HG02870 (cell line): ENCODE measurements around the gene PRPH.
A peak's percentile ranks its signal among the peaks of the same experiment; 100 is the strongest.
"Not testable (repeated sequence)": the region's sequence is repeated elsewhere in the genome, so short reads cannot be mapped to it uniquely, and the experiment has no call there.

ENCODE experiments used
- ATAC-seq: cut with Tn5 transposase; IDR thresholded peaks from one replicate; pipeline ENCODE4 v1.9.1; 2021; ENCODE audit warnings: mild to moderate bottlenecking, moderate library complexity; ENCODE audit not compliant: unreplicated experiment

Gene PRPH

DNA sequence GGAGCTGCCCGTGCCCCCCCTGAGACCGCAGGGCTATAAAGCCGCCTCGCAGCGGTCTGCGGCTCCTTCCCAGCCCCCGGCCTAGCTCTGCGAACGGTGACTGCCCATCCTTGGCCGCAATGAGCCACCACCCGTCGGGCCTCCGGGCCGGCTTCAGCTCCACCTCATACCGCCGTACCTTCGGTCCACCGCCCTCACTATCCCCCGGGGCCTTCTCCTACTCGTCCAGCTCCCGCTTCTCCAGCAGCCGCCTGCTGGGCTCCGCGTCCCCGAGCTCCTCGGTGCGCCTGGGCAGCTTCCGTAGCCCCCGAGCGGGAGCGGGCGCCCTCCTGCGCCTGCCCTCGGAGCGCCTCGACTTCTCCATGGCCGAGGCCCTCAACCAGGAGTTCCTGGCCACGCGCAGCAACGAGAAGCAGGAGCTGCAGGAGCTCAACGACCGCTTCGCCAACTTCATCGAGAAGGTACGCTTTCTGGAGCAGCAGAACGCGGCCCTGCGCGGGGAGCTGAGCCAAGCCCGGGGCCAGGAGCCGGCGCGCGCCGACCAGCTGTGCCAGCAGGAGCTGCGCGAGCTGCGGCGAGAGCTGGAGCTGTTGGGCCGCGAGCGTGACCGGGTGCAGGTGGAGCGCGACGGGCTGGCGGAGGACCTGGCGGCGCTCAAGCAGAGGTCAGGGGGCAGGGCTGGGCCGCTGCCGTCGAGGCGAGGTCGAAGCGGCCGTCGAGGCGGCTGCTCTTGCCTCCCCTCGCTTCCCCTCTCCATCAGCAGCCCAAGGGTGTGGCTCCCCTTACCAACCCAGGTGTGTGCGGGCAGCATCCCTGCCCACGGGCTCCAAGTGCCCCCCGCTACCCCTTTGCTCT, at the start of gene PRPH:
Gene PRPH, plus strand, starts transcription at position 66 of the 855 bp plus-strand sequence. Its CDS starts 54 bp downstream, at position 120.
- no peak for ATAC-seq

DNA sequence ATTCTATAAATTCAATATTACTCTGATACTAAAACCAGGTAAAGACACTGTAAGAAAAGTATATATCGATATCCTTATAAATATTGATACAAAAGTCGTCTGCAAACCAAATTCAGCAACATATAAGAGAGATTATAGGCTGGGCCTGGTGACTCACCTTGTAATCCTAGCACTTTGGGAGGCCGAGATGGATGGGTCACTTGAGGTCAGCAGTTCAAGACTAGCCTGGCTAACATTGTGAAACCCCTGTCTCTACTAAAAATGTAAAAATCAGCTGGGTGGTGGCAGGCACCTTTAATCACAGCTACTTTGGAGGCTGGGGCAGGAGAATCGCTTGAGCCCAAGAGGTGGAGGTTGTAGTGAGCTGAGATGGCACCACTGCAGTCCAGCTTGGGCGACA, 43.6 kb upstream of the PRPH start:
- no peak for ATAC-seq

DNA sequence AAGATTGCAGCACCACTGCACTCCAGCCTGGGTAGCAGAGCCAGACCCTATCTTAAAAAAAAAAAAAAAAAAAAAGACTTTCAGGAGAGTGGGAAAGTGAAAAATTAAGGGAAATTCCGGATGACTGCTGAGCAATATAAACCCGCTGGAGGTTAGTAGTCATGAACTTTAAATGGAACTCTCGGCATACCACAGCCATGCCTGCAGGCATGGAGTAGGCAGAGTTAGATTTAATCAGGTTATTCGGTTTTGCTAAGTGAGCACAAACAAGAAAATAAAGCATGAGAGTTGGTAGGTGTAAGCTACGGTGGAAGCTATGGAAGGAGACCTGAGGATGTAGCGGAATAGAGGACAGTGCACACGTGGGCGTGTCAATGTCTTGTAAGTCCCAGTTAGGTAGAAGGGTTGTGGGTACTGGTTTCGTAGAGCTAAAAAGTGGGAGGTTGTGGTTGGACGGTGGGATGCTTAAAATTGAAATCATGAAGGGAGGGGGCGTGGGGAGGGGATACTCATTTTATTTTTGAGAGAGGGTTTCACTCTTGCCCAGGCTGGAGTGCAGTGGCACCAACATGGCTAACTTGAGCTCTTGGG, 41.8 kb upstream of the PRPH start:
- ATAC-seq: no peak

DNA sequence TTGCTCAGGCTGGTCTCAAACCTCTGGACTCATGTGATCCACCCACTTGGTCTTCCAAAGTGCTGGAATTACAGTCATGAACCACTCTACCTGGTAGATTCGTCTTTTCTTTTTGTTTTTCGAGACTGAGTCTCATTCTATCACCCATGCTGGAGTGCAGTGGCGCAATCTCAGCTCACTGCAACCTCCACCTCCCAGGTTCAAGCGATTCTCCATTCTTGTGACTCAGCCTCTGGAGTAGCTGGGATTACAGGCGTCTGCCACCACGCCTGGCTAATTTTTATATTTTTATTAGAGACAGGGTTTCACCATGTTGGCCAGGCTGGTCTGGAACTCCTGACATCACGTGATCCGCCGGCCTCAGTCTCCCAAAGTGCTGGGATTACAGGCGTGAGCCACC, 39.5 kb upstream of the PRPH start:
- ATAC-seq: not testable (repeated sequence)

DNA sequence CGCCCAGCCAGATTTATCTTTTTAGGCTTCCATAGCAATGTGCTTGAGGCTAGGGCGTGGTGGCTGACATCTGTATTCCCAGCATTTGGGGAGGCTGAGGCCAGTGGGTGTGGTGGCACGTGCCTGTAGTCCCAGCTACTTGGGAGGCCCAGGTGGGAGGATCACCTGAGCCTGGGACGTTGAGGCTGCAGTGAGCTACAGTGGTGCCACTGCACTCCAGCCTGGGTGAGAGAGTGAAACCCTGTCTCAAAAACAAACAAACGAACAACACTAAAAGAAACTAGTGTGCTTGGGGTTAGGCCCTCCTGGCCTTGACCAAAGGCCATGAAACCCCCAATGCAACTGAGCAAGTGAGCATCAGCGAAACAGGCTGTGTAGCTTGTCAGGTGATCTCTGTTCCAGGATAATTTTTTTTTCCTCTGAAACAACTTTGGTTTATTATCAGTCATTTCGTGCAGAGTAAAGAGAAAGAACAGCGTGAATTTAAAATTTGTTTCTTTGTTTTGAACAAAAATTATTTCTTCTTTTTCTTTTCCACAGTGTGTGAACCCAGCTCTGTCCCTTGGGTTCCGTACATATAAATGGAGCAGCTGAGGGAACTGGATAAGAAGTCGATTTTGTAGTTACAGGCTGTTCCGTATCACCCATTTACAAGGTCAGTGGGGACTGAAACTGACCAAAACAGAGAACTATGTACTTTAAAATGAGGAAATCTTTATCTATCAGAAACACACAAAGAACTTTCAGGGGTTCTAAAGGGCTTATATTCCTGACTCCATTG, 38.9 kb upstream of the PRPH start:
- ATAC-seq: no peak

DNA sequence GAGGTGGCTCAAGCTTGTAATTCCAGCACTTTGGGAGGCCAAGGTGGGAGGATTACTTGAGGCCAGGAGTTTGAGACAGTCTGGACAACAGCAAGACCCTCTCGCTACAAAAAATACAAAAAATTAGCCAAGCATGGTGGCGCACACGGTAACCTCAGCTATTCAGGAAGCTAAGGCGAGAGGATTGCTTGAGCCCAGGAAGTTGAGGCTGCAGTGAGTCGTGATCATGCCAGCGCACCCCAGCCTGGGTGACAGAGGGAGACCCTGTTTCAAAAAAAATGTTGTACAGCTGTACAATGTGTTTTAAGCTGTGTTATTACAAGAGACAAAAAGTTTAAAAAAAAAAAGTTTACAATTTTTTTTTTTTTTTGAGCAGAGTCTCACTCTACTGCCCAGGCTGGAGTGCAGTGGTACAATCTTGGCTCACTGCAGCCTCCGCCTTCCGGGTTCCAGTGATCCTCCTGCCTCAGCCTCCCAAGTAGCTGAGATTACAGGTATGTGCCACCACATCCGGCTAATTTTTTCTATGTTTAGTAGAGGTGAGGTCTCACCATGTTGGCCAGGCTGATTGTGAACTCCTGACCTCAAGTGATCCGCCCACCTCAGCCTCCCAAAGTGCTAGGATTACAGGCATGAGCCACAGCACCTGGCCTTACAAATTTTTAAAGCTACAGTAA, 37.3 kb upstream of the PRPH start:
- not testable (repeated sequence) for ATAC-seq

DNA sequence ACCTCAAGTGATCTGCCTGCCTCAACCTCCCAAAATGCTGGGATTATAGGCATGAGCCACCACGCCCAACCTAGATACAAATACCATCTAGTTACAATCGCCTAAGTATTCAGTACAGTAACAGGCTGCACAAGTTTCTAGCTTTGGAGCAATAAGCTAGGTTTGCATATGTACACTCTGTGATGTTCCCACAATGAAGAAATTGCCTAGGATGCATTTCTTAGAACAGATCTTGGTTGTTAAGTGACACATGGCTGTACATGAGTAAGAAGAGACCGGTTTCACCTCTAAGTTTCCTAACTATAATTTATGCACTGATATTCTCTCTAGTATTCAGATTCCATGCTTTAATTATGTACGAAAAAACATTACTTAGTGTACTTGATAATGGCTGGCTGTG, 35.5 kb upstream of the PRPH start:
- ATAC-seq: no peak

DNA sequence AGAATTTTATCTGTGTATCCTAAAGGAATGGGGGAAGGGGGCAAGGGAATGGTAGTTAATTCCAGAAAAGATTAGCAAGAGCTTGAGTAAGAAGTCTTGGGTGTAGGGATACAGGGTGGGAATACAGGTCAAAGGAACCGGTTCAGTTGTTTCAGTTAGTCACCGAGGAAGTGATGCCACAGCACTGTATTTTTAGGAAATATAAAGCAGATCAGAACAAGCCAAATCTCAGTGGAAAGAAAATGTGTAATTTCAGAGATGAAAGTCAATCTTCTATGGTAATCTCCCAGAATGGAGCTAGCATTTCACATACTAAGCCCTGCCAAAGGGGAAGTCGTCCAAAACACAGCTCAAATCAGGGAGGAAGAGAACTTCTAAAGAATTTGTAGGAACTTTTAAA, 34.8 kb upstream of the PRPH start:
- ATAC-seq: no peak

DNA sequence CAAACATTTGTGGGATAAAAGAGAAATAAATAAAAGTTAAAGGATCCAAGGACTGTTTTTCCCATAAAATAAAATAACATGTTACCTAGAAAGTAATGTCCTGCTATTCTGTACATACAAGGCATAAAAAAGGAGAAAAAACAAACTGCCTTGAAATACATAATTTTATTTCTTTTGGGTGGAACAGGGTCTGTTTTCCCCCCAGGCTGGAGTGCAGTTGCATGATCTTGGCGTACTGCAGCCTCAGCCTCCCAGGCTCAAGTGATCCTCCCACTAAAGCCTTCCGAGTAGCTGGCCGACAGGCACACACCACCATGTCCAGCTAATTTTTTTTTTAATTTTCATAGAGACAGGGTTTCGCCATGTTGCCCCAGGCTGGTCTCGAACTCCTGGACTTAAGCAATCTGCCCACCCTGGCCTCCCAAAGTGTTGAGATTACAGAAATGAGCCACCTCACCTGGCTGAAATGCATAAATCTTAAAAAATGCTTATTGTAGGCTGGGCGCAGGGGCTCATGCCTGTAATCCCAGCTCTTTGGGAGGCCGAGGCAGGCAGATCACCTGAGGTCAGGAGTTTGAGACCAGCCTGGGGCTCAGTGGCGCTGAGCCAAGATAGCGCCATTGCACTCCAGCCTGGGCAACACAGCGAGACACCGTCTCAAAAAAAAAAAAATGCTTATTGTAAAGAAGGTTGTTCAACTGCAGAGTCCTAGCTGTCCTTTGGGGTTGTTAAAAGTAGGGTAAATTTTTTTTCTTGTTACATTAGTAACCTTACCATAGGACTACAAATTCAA, 34.2 kb upstream of the PRPH start:
- ATAC-seq: no peak

DNA sequence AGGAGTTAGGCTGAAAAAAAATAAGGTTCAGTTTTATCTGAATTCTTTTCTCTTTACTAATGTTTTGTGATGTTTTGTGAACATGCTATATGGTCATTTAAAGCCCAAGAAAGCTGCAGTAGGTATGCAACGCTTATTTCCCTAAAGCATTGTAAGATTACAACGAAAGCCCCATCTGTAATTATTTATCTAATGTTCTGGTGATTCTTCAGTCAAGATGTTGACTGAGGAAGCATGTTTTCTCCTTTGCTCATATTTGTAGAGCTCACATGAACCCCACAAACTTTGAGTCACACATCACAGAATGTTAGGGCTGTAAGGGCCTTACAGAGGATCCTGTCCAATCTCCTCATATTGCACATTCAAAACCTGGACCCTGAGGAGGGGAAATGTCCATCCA, 33.2 kb upstream of the PRPH start:
- no peak for ATAC-seq

DNA sequence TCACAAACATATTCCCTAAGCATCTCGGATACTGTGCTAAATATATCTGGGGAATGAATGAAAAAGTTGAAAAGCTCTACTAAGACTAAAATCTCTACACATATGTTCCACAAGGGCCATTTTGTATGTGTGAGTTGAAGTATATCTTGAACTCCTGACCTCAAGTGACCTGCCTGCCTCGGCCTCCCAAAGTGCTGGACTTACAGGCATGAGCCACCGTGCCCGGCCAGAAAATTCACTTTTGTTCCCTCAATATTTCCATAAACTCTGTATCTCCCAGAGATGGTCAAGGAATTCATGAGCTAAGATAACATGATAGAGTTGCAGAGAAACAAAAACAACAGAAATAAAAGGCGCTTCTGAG, 31.6 kb upstream of the PRPH start:
- no peak for ATAC-seq

DNA sequence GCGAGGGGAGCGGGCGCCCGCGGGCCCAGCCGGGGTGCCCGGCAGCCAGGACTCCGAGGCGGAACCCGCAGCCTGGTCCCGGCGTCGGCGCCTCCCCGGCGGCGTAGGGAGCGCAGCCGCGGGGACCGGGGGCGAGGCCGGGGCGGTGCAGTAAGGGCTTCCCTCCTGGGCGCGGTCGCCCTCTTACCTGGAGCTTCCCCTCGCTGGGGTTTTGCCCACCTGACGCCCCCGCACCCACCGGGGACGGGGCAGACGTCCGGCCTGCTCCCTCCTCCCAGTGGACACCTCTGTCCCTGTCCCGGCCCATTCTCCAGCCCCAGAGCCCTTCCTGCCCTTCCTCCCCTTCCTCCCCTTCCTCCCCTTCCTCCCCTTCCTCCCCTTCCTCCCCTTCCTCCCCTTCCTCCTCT, 30.5 kb upstream of the PRPH start:
- peak; percentile 16 for ATAC-seq

DNA sequence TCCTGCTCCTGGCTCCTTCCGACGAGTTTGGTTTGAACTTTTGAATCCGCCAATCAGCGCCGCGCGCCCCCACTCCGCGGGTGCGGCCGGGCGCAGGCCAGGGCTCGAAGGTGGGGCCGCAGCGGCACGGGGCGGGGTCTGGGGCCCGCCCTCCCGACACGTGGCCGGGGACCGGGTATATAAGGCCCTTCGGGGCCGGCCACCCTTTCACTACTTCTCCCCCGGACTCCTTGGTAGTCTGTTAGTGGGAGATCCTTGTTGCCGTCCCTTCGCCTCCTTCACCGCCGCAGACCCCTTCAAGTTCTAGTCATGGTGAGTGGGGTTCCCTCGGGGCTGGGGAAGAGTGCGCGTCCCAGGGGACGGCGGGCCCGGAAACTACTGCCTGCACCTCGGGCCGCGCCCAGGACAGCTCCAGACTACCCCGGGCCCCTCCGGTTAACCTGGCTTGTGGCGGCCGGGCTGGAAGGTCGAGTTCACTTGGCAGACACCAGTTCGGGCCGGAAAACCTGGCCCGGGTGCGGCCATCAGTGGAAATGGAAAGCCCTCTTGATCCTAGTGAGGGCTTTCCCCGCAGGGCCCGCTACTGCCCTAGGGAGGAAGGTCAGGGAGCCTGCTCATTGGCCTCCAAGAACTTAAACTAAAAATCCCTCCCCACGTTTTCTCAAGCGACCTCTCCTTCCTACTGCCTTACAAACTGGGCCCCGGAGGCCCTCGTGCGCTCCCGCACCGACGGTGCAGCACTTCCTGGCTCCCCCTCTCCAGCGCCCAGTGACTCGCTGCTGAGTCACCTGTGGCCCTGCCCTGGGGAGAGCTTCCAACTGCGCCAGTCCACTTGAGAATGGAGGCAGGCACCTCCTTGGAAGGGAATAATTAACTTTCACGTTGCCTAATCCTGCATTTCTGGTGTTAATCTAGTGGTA, 29.8 kb upstream of the PRPH start, which contains the start of gene TUBA1C:
Gene TUBA1C, plus strand, starts transcription at position 210 of the 920 bp plus-strand sequence. Its CDS starts 100 bp downstream, at position 310.
- peak; percentile 74 for ATAC-seq

DNA sequence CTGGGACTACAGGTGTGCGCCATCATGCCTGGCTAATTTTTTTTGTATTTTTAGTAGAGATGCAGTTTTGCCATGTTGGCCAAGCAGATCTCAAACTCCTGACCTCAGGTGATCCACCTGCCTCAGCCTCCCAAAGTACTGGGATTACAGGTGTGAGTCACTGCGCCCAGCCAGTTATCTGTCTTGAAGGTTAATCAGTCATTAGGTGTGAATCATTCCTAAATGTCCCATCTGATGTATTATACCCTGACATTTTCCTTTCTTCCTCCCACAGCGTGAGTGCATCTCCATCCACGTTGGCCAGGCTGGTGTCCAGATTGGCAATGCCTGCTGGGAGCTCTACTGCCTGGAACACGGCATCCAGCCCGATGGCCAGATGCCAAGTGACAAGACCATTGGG, 25.8 kb upstream of the PRPH start:
- not testable (repeated sequence) for ATAC-seq

DNA sequence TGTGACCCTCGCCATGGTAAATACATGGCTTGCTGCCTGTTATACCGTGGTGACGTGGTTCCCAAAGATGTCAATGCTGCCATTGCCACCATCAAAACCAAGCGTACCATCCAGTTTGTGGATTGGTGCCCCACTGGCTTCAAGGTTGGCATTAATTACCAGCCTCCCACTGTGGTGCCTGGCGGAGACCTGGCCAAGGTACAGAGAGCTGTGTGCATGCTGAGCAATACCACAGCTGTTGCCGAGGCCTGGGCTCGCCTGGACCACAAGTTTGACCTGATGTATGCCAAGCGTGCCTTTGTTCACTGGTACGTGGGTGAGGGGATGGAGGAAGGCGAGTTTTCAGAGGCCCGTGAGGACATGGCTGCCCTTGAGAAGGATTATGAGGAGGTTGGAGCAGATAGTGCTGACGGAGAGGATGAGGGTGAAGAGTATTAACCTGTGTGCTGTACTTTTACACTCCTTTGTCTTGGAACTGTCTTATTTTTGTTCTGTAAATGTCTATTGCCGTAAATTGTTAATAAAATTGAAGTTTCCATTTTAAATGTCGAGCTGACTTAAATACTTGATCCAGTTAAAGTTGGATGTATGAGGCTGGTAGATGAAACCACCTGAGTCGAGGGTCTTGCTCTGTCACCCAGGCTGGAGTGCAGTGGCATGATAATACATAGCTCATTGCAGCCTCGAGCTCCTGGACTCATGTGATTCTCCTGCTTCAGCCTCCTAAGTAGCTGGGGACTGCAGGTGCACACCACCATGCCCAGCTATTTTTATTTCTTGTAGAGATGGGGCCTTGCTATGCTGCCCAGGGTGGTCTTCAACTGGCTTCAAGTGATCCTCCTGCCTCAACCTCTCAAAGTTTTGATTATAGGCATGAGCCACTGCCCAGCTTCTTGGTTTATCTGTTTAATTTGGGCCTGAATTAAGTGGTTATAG, 21.9 kb upstream of the PRPH start:
- ATAC-seq: no peak

DNA sequence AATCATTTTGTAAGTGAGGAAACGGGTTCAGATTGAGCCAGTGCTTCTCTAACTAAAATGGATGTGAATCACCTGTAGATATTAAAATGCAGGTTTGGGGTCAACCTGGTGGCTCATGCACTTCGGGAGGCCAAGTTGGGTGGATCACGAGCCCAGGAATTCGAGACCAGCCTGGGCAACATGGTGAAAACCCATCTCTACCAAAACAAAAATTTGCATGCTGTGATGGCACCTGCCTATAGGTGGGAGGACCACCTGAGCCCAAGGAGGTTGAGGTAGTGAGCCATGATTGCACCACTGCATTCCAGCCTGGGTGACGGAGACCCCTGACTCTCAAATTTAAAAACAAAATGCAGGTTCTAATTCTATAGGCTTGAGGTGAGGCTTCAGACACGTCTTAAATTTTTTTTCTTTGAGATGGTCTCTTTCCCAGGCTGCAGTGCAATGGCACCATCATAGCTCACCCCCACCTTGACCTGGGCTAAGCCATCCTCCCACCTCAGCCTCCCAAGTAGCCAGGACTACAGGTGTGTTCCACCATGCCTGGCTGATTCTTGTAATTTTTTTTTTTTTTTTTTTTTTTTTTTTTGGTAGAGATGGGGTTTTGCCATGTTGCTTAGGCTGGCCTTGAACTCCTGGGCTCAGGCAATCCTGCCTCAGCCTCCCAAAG, 21.1 kb upstream of the PRPH start:
- no peak for ATAC-seq

DNA sequence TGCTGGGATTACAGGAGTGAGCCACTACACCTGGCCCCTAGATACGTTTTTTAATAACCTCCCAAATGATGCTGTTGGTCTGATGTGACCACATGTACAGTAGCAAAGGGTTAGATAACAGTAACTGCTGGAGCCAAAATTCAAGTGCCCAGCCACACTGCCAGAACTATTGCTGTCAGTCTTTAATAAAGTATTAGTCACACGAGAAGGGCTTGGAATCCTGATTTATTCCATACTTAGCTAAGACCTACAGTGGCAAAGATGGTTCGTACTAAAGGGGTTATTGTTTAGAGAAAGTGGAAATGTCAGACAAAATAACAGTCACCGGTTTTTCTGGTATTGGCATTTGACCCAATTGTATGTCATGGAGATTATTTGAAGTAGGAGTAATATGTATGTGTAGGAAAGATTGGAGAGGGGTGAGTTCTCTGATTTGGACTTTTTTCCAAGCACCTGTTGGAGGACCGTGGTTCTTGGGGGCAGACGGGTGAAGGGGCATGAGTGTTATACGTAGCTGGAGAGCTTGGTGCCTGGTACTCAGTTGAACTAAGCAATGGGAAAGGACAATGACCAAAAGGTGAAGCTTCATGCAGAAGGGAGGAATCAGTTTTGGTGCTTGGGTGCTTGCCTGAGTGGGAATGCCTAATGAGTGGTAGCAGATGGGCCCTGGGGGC, 20.4 kb upstream of the PRPH start:
- ATAC-seq: no peak
